K562 (cell line): ENCODE measurements around the gene EBNA1BP2. TPM values are rescaled to one million over a fixed set of nuclear protein-coding genes. Genes with fewer than 3 reads are reported as not detected.

Experiments
- CBX1 ChIP-seq: sonication (generic); IDR thresholded peaks from 2 replicates; pipeline ENCODE4 v1.6.1; 2016; ENCODE audit warnings: antibody characterized with exemption, low read depth, mild to moderate bottlenecking
- OTX1 ChIP-seq: fragments of 450-650 bp; formaldehyde crosslinking; IDR thresholded peaks from 2 replicates; pipeline ENCODE4 v1.4.0; 2022; ENCODE audit warnings: mild to moderate bottlenecking
- TEAD1 ChIP-seq, 2 experiments: fragments of 450-650 bp in 1 of 2; sonication (generic) in 1 of 2; formaldehyde crosslinking; IDR thresholded peaks; 2 replicates each; pipeline versions ENCODE4 v1.4.0 to v1.8.0; 2020 to 2022; ENCODE audit warnings: mild to moderate bottlenecking in 2 of 2, missing genetic modification reagents in 1 of 2
- ZNF436 ChIP-seq: fragments of 250-450, 450-650 bp; sonication (Bioruptor Pico); formaldehyde crosslinking; IDR thresholded peaks from 2 replicates; pipeline ENCODE4 v1.7.0; 2020; ENCODE audit warnings: mild to moderate bottlenecking
- ZNF589 ChIP-seq: fragments of 200-800 bp; sonication (Bioruptor generic); IDR thresholded peaks from 2 replicates; pipeline ENCODE4 v1.6.1; 2016; ENCODE audit warnings: low read depth, missing genetic modification characterization, missing compliant biosample characterization
- ZSCAN29 ChIP-seq: fragments of 450-650 bp; IDR thresholded peaks from 2 replicates; pipeline ENCODE4 v1.6.1; 2017
- polyA plus RNA-seq, 8 experiments: library from polyadenylated mRNA; depleted of rRNA in 4 of 8; stranded (reverse) in 5 of 8; unstranded in 3 of 8; fragments of >200 nt; fragmentation: Nextera tagmentation in 2 of 8; fragmentation: Illumina TruSeq in 1 of 8; extraction: Ambion mirVana in 2 of 8; extraction: Trizol in 1 of 8; gene quantifications; 2 replicates each; pipeline versions ENCODE4 v1.2.1 to v1.2.3, GENCODE V29; 2011 to 2014; ENCODE audit warnings: inconsistent platforms in 1 of 8, missing spikeins in 1 of 8
- total RNA-seq, 7 experiments: library from RNA; depleted of rRNA in 6 of 7; stranded (reverse); fragments of >200 nt in 6 of 7; fragmentation: Illumina TruSeq in 2 of 7; extraction: Trizol in 2 of 7; gene quantifications; 2 replicates each; pipeline versions ENCODE4 v1.2.1 to v1.2.3, GENCODE V29; 2011 to 2021; ENCODE audit warnings: low replicate concordance in 1 of 7
- TF ChIP-seq, protein P1 (sequence below): sonication (generic); formaldehyde crosslinking; IDR thresholded peaks from 2 replicates; pipeline ENCODE4 v1.4.0; 2020; ENCODE audit warnings: mild to moderate bottlenecking, missing genetic modification reagents
- TF ChIP-seq, protein P2 (sequence below): sonication (generic); formaldehyde crosslinking; IDR thresholded peaks from 2 replicates; pipeline ENCODE4 v1.8.1; 2023; ENCODE audit warnings: missing genetic modification reagents, mild to moderate bottlenecking, borderline replicate concordance
- TF ChIP-seq, protein P3 (sequence below): fragments of 450-650 bp; IDR thresholded peaks from 2 replicates; pipeline ENCODE4 v1.6.1; 2016; ENCODE audit warnings: mild to moderate bottlenecking, moderate library complexity

The EBNA1BP2 gene
- total and polyA plus RNA-seq, 9 of the 15 experiments (the other 6 are each of a cell fraction or from before 2014, with no cell fraction given): 95.2 to 349 (median 249) TPM

DNA sequence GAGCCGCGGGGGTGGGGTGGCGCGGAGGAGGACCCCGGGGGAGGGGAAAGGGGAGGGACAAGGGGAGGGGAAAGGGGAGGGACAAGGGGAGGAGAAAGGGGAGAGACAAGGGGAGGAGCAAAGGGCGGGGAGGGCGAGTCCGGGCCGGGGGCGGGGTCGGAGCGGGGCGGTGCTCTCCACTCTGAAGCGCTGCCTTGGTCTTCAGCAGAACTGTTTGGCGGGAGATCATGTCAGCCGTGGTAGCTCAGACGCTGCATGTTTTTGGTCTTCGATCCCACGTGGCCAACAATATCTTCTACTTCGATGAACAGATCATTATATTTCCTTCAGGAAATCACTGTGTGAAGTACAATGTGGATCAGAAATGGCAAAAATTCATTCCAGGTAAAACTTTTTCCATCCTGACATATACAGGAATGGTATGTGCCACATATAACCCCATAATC, 460 bp upstream of the EBNA1BP2 start (continued):
- TF ChIP-seq, protein P1, sequence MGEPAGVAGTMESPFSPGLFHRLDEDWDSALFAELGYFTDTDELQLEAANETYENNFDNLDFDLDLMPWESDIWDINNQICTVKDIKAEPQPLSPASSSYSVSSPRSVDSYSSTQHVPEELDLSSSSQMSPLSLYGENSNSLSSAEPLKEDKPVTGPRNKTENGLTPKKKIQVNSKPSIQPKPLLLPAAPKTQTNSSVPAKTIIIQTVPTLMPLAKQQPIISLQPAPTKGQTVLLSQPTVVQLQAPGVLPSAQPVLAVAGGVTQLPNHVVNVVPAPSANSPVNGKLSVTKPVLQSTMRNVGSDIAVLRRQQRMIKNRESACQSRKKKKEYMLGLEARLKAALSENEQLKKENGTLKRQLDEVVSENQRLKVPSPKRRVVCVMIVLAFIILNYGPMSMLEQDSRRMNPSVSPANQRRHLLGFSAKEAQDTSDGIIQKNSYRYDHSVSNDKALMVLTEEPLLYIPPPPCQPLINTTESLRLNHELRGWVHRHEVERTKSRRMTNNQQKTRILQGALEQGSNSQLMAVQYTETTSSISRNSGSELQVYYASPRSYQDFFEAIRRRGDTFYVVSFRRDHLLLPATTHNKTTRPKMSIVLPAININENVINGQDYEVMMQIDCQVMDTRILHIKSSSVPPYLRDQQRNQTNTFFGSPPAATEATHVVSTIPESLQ (CRISPR knock-in tag): peak; percentile 99
- no peak for TF ChIP-seq ZNF436 (CRISPR knock-in tag)
- TF ChIP-seq TEAD1 (CRISPR knock-in tag; IDR thresholded peaks at IDR 0.05): peak in 1 of 2 experiments; percentile 90; a peak in 1 of 4 replicates
- TF ChIP-seq, protein P2, sequence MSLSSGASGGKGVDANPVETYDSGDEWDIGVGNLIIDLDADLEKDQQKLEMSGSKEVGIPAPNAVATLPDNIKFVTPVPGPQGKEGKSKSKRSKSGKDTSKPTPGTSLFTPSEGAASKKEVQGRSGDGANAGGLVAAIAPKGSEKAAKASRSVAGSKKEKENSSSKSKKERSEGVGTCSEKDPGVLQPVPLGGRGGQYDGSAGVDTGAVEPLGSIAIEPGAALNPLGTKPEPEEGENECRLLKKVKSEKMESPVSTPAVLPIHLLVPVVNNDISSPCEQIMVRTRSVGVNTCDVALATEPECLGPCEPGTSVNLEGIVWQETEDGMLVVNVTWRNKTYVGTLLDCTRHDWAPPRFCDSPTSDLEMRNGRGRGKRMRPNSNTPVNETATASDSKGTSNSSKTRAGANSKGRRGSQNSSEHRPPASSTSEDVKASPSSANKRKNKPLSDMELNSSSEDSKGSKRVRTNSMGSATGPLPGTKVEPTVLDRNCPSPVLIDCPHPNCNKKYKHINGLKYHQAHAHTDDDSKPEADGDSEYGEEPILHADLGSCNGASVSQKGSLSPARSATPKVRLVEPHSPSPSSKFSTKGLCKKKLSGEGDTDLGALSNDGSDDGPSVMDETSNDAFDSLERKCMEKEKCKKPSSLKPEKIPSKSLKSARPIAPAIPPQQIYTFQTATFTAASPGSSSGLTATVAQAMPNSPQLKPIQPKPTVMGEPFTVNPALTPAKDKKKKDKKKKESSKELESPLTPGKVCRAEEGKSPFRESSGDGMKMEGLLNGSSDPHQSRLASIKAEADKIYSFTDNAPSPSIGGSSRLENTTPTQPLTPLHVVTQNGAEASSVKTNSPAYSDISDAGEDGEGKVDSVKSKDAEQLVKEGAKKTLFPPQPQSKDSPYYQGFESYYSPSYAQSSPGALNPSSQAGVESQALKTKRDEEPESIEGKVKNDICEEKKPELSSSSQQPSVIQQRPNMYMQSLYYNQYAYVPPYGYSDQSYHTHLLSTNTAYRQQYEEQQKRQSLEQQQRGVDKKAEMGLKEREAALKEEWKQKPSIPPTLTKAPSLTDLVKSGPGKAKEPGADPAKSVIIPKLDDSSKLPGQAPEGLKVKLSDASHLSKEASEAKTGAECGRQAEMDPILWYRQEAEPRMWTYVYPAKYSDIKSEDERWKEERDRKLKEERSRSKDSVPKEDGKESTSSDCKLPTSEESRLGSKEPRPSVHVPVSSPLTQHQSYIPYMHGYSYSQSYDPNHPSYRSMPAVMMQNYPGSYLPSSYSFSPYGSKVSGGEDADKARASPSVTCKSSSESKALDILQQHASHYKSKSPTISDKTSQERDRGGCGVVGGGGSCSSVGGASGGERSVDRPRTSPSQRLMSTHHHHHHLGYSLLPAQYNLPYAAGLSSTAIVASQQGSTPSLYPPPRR (CRISPR knock-in tag): 0 out of 2 replicates have a peak, but pooled peaks have one; percentile 55
- TF ChIP-seq ZNF589 (CRISPR knock-in tag): 0 out of 2 replicates have a peak, but pooled peaks have one; percentile 18
- TF ChIP-seq, protein P3, sequence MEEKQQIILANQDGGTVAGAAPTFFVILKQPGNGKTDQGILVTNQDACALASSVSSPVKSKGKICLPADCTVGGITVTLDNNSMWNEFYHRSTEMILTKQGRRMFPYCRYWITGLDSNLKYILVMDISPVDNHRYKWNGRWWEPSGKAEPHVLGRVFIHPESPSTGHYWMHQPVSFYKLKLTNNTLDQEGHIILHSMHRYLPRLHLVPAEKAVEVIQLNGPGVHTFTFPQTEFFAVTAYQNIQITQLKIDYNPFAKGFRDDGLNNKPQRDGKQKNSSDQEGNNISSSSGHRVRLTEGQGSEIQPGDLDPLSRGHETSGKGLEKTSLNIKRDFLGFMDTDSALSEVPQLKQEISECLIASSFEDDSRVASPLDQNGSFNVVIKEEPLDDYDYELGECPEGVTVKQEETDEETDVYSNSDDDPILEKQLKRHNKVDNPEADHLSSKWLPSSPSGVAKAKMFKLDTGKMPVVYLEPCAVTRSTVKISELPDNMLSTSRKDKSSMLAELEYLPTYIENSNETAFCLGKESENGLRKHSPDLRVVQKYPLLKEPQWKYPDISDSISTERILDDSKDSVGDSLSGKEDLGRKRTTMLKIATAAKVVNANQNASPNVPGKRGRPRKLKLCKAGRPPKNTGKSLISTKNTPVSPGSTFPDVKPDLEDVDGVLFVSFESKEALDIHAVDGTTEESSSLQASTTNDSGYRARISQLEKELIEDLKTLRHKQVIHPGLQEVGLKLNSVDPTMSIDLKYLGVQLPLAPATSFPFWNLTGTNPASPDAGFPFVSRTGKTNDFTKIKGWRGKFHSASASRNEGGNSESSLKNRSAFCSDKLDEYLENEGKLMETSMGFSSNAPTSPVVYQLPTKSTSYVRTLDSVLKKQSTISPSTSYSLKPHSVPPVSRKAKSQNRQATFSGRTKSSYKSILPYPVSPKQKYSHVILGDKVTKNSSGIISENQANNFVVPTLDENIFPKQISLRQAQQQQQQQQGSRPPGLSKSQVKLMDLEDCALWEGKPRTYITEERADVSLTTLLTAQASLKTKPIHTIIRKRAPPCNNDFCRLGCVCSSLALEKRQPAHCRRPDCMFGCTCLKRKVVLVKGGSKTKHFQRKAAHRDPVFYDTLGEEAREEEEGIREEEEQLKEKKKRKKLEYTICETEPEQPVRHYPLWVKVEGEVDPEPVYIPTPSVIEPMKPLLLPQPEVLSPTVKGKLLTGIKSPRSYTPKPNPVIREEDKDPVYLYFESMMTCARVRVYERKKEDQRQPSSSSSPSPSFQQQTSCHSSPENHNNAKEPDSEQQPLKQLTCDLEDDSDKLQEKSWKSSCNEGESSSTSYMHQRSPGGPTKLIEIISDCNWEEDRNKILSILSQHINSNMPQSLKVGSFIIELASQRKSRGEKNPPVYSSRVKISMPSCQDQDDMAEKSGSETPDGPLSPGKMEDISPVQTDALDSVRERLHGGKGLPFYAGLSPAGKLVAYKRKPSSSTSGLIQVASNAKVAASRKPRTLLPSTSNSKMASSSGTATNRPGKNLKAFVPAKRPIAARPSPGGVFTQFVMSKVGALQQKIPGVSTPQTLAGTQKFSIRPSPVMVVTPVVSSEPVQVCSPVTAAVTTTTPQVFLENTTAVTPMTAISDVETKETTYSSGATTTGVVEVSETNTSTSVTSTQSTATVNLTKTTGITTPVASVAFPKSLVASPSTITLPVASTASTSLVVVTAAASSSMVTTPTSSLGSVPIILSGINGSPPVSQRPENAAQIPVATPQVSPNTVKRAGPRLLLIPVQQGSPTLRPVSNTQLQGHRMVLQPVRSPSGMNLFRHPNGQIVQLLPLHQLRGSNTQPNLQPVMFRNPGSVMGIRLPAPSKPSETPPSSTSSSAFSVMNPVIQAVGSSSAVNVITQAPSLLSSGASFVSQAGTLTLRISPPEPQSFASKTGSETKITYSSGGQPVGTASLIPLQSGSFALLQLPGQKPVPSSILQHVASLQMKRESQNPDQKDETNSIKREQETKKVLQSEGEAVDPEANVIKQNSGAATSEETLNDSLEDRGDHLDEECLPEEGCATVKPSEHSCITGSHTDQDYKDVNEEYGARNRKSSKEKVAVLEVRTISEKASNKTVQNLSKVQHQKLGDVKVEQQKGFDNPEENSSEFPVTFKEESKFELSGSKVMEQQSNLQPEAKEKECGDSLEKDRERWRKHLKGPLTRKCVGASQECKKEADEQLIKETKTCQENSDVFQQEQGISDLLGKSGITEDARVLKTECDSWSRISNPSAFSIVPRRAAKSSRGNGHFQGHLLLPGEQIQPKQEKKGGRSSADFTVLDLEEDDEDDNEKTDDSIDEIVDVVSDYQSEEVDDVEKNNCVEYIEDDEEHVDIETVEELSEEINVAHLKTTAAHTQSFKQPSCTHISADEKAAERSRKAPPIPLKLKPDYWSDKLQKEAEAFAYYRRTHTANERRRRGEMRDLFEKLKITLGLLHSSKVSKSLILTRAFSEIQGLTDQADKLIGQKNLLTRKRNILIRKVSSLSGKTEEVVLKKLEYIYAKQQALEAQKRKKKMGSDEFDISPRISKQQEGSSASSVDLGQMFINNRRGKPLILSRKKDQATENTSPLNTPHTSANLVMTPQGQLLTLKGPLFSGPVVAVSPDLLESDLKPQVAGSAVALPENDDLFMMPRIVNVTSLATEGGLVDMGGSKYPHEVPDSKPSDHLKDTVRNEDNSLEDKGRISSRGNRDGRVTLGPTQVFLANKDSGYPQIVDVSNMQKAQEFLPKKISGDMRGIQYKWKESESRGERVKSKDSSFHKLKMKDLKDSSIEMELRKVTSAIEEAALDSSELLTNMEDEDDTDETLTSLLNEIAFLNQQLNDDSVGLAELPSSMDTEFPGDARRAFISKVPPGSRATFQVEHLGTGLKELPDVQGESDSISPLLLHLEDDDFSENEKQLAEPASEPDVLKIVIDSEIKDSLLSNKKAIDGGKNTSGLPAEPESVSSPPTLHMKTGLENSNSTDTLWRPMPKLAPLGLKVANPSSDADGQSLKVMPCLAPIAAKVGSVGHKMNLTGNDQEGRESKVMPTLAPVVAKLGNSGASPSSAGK: peak; percentile 100
- no peak for TF ChIP-seq ZSCAN29
- no peak for TF ChIP-seq OTX1 (CRISPR knock-in tag)
- TF ChIP-seq CBX1: 0 out of 2 replicates have a peak, but pooled peaks have one; percentile 8
